HepG2 (cell line): ENCODE measurements around the gene DENND11. TPM values are rescaled to one million over a fixed set of nuclear protein-coding genes. Genes with fewer than 3 reads are reported as not detected.

Source experiments
- ARID5B ChIP-seq: IDR thresholded peaks from 2 replicates; pipeline ENCODE4 v1.4.0; 2020; ENCODE audit warnings: mild to moderate bottlenecking, missing genetic modification reagents
- DRAP1 ChIP-seq: IDR thresholded peaks from 2 replicates; pipeline ENCODE4 v1.6.1; 2016; ENCODE audit warnings: missing genetic modification reagents, missing compliant biosample characterization
- ELF1 ChIP-seq: sonication (generic); formaldehyde crosslinking; IDR thresholded peaks from 2 replicates; pipeline ENCODE4 v1.4.0; 2020; ENCODE audit warnings: missing genetic modification reagents
- ERF ChIP-seq: IDR thresholded peaks from 2 replicates; pipeline ENCODE4 v1.6.1; 2018; ENCODE audit warnings: missing biosample characterization, missing genetic modification reagents
- FOXC1 ChIP-seq: sonication (generic); formaldehyde crosslinking; IDR thresholded peaks from 2 replicates; pipeline ENCODE4 v1.8.0; 2022; ENCODE audit warnings: mild to moderate bottlenecking, missing genetic modification reagents, borderline replicate concordance
- GRHL1 ChIP-seq: sonication (generic); formaldehyde crosslinking; conservative IDR thresholded peaks from 2 replicates; pipeline ENCODE4 v1.8.0; 2022; ENCODE audit warnings: missing genetic modification reagents
- KAT7 ChIP-seq: IDR thresholded peaks from 2 replicates; pipeline ENCODE4 v1.6.1; 2018; ENCODE audit warnings: borderline replicate concordance, missing compliant biosample characterization
- KDM5B ChIP-seq: sonication (generic); formaldehyde crosslinking; IDR thresholded peaks from 2 replicates; pipeline ENCODE4 v1.4.0; 2020; ENCODE audit warnings: missing genetic modification reagents, mild to moderate bottlenecking, borderline replicate concordance
- LCORL ChIP-seq, 2 experiments: fragments of 450-650 bp in 1 of 2; sonication (generic) in 1 of 2; formaldehyde crosslinking in 1 of 2; IDR thresholded peaks; 2 replicates each; pipeline versions ENCODE4 v1.5.0 to v1.6.1; 2017 to 2020; ENCODE audit warnings: antibody characterized with exemption in 1 of 2, missing genetic modification reagents in 1 of 2
- NAIF1 ChIP-seq: sonication (generic); formaldehyde crosslinking; IDR thresholded peaks from 2 replicates; pipeline ENCODE4 v1.5.0; 2020; ENCODE audit warnings: mild to moderate bottlenecking, missing genetic modification reagents, borderline replicate concordance
- PHF8 ChIP-seq: sonication (generic); formaldehyde crosslinking; IDR thresholded peaks from 2 replicates; pipeline ENCODE4 v1.5.0; 2020; ENCODE audit warnings: missing genetic modification reagents
- TBX3 ChIP-seq: fragments of 450-650 bp; IDR thresholded peaks from 2 replicates; pipeline ENCODE4 v1.6.1; 2017; ENCODE audit warnings: antibody characterized with exemption, mild to moderate bottlenecking, inconsistent platforms, borderline replicate concordance
- TEAD3 ChIP-seq: optimal IDR thresholded peaks from 2 replicates; pipeline ENCODE3; 2016; ENCODE audit warnings: borderline replicate concordance
- U2AF1 ChIP-seq: fragments of 200-400 bp; formaldehyde crosslinking; optimal IDR thresholded peaks from 2 replicates; pipeline ENCODE3; 2017; ENCODE audit warnings: mild to moderate bottlenecking, low read depth, low read length
- ZFP62 ChIP-seq: sonication (generic); formaldehyde crosslinking; IDR thresholded peaks from 2 replicates; pipeline ENCODE4 v1.4.0; 2020; ENCODE audit warnings: missing genetic modification reagents
- ZNF264 ChIP-seq: sonication (generic); formaldehyde crosslinking; IDR thresholded peaks from 2 replicates; pipeline ENCODE4 v1.4.0; 2020; ENCODE audit warnings: missing genetic modification reagents
- ZNF460 ChIP-seq: sonication (generic); formaldehyde crosslinking; IDR thresholded peaks from 2 replicates; pipeline ENCODE4 v1.5.1; 2020; ENCODE audit warnings: missing genetic modification reagents, mild to moderate bottlenecking, borderline replicate concordance
- ZNF574 ChIP-seq: sonication (generic); formaldehyde crosslinking; IDR thresholded peaks from 2 replicates; pipeline ENCODE4 v1.4.0; 2020; ENCODE audit warnings: missing genetic modification reagents
- ZSCAN9 ChIP-seq: IDR thresholded peaks from 2 replicates; pipeline ENCODE4 v1.6.1; 2016; ENCODE audit warnings: borderline replicate concordance
- ZZZ3 ChIP-seq: sonication (generic); formaldehyde crosslinking; IDR thresholded peaks from 2 replicates; pipeline ENCODE4 v1.4.0; 2020; ENCODE audit warnings: missing genetic modification reagents, mild to moderate bottlenecking, borderline replicate concordance
- polyA plus RNA-seq, 8 experiments: library from polyadenylated mRNA; depleted of rRNA in 3 of 8; stranded (reverse) in 7 of 8; unstranded in 1 of 8; fragments of >200 nt; fragmentation: Illumina TruSeq in 4 of 8; extraction: Trizol in 4 of 8; gene quantifications; 2 replicates each; pipeline versions ENCODE4 v1.2.1 to v1.2.3, GENCODE V29; 2011 to 2016; ENCODE audit warnings: low read depth in 4 of 8, missing spikeins in 1 of 8, mixed read lengths in 1 of 8; ENCODE audit not compliant: insufficient read depth in 1 of 8
- total RNA-seq, 5 experiments: library from RNA; depleted of rRNA; stranded (reverse); fragments of >200 nt; fragmentation: Illumina TruSeq; extraction: Trizol; gene quantifications; 2 replicates each; pipeline ENCODE4 v1.2.3, GENCODE V29; 2016; ENCODE audit warnings: low read depth in 1 of 5

Gene DENND11
- total and polyA plus RNA-seq, 2 of the 13 experiments (the other 11 are each of a cell fraction or from before 2014, with no cell fraction given): 7.1 to 10.5 TPM

GRCh38 chr7:141737836-141738591, 36.0 kb upstream of the DENND11 start, which contains the start of gene SSBP1 (continued):
- no peak for TF ChIP-seq GRHL1 (CRISPR knock-in tag)
- TF ChIP-seq KDM5B (CRISPR knock-in tag): peak; percentile 83; the same call in 1 of the 2 replicates
- TF ChIP-seq ZSCAN9 (CRISPR knock-in tag): 0 out of 2 replicates have a peak, but pooled peaks have one; percentile 62
- TF ChIP-seq U2AF1: peak; percentile 67
- TF ChIP-seq ERF (CRISPR knock-in tag): peak; percentile 94; the same call in 1 of the 2 replicates
- peak; percentile 94 for TF ChIP-seq ZNF460
- TF ChIP-seq ARID5B (CRISPR knock-in tag): peak; percentile 80
- peak; percentile 89 for TF ChIP-seq NAIF1 (CRISPR knock-in tag)
- TF ChIP-seq KAT7: peak; percentile 88
- peak; percentile 29; the same call in 1 of the 2 replicates for TF ChIP-seq TBX3
- peak; percentile 92; the same call in 1 of the 2 replicates for TF ChIP-seq ZNF264 (CRISPR knock-in tag)
- TF ChIP-seq PHF8 (CRISPR knock-in tag): peak; percentile 94
- TF ChIP-seq LCORL (IDR thresholded peaks at IDR 0.05): peak; percentile 50; the same call in 1 of the 2 replicates
- TF ChIP-seq LCORL (CRISPR knock-in tag; IDR thresholded peaks at IDR 0.05): peak; percentile 79; the same call in 1 of the 2 replicates
- peak; percentile 92; the same call in 1 of the 2 replicates for TF ChIP-seq ZZZ3
- TF ChIP-seq ELF1 (CRISPR knock-in tag): peak; percentile 93
- TF ChIP-seq ZNF574: peak; percentile 99
- TF ChIP-seq DRAP1 (CRISPR knock-in tag): peak; percentile 15; the same call in 1 of the 2 replicates
- TF ChIP-seq FOXC1 (CRISPR knock-in tag): peak; percentile 84; the same call in 1 of the 2 replicates
- TF ChIP-seq TEAD3 (CRISPR knock-in tag): peak; percentile 69
- TF ChIP-seq ZFP62 (CRISPR knock-in tag): no peak
